Activated B cell treated with CpG ODN at 0.5 μM for 24 hours (primary cell): ENCODE data around the gene HMGXB4. TPM values are rescaled to one million over a fixed set of nuclear protein-coding genes. Genes with fewer than 3 reads are reported as not detected.

Source experiments
- ATAC-seq: fragments of 200-7000 bp; cut with Tn5 transposase; one replicate; pipeline ENCODE4 v1.10.0; 2021; ENCODE audit warnings: low read depth, mild to moderate bottlenecking, moderate library complexity
- CTCF ChIA-PET: fragments of 350-600 bp; sonication (Branson Sonifier 250); formaldehyde crosslinking; loops from one replicate; lab custom pipeline; 2021; ENCODE audit warnings: antibody characterized with exemption; lab: Charles Lee
- POLR2A ChIA-PET: fragments of 350-600 bp; sonication (Branson Sonifier 250); formaldehyde crosslinking; loops from one replicate; lab custom pipeline; 2021; ENCODE audit warnings: antibody characterized with exemption; lab: Charles Lee
- DNase-seq: peaks from one replicate; pipeline ENCODE4 v3.0.0; 2022
- H3K27ac Mint-ChIP-seq: one replicate; pipeline ENCODE4 v1.8.0; 2020; ENCODE audit warnings: mixed read lengths
- H3K27me3 Mint-ChIP-seq: one replicate; pipeline ENCODE4 v1.8.0; 2021; ENCODE audit warnings: mixed read lengths
- H3K36me3 Mint-ChIP-seq: one replicate; pipeline ENCODE4 v1.8.0; 2021; ENCODE audit warnings: low read depth, mixed read lengths
- H3K4me1 Mint-ChIP-seq: one replicate; pipeline ENCODE4 v1.8.0; 2021; ENCODE audit warnings: mixed read lengths
- H3K4me3 Mint-ChIP-seq: one replicate; pipeline ENCODE4 v1.8.0; 2020; ENCODE audit warnings: mild to moderate bottlenecking, mixed read lengths
- H3K9me3 Mint-ChIP-seq: one replicate; pipeline ENCODE4 v1.8.0; 2020; ENCODE audit warnings: mixed read lengths
- intact Hi-C: fragments of 100-400 bp; cut with micrococcal nuclease; formaldehyde crosslinking; loops from one replicate; pipeline ENCODE4 v1.15.1; 2024
- total RNA-seq: library from RNA; stranded (reverse); gene quantifications from 2 replicates; pipeline ENCODE4 v1.2.3, GENCODE V29; 2022
- TF ChIP-seq, protein P1 (sequence below): fragments of 200-600 bp; IDR thresholded peaks from one replicate; pipeline ENCODE4 v1.8.0; 2022; ENCODE audit warnings: antibody characterized with exemption, mild to moderate bottlenecking

Gene HMGXB4
- total RNA-seq, 1 donor from 2014 or later: 24.8 TPM

DNA sequence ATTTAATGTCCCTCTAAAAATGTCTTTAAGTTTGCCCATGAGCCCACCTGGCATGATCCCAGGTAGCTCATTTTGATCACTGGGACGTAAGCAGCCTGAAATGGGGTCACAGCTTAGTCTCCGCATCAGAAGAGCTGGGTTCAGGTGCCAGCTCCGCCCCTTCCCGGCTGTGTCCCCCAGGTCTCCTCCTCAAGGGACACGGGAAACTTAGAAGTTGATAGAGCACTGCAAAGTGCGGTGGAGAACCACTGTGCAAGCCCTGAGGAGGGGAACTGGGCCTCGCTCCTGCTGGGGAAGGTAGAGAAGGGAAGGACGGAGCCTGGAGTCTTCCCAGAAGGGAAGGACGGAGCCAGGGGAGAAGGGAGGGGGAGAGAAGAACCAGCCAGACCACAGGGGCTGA lies 50.1 kb downstream of the HMGXB4 start:
- POLR2A ChIA-PET: interaction anchor here (0.5 to 2.8 kb wide), 2 partner anchors 8 to 45 kb away, joined by 3 to 22 read pairs; partner anchors contain the start of gene TOM1
- intact Hi-C loops: no loop called here
- CTCF ChIA-PET: no interaction called here
- H3K4me3 Mint-ChIP-seq: no peak overlapping the region
- H3K4me1 Mint-ChIP-seq: peaks cover 61% of the 10 kb centered on the region
- TF ChIP-seq, protein P1, sequence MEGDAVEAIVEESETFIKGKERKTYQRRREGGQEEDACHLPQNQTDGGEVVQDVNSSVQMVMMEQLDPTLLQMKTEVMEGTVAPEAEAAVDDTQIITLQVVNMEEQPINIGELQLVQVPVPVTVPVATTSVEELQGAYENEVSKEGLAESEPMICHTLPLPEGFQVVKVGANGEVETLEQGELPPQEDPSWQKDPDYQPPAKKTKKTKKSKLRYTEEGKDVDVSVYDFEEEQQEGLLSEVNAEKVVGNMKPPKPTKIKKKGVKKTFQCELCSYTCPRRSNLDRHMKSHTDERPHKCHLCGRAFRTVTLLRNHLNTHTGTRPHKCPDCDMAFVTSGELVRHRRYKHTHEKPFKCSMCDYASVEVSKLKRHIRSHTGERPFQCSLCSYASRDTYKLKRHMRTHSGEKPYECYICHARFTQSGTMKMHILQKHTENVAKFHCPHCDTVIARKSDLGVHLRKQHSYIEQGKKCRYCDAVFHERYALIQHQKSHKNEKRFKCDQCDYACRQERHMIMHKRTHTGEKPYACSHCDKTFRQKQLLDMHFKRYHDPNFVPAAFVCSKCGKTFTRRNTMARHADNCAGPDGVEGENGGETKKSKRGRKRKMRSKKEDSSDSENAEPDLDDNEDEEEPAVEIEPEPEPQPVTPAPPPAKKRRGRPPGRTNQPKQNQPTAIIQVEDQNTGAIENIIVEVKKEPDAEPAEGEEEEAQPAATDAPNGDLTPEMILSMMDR: no peak
- H3K9me3 Mint-ChIP-seq: no peaks in the 10 kb centered on the region
- H3K36me3 Mint-ChIP-seq: peaks cover 2% of the 10 kb centered on the region
- DNase-seq: no peak
- H3K27me3 Mint-ChIP-seq: no peaks in the 10 kb centered on the region
- ATAC-seq: no peak
- no peak overlapping the region for H3K27ac Mint-ChIP-seq

- DNase-seq (no peak), ATAC-seq (no peak)
- peaks cover 67% of the 10 kb centered on the region for H3K4me1 Mint-ChIP-seq
- ChIA-PET CTCF (no interaction called here), POLR2A (interaction anchor here (0.5 to 2.8 kb wide), 2 partner anchors 8 to 44 kb away, joined by 3 to 22 read pairs; partner anchors contain the start of gene TOM1)
- no peak overlapping the region for H3K4me3 Mint-ChIP-seq
- H3K36me3 Mint-ChIP-seq: peaks cover 5% of the 10 kb centered on the region
- H3K27ac Mint-ChIP-seq: no peak overlapping the region
- H3K9me3 Mint-ChIP-seq: no peaks in the 10 kb centered on the region
- H3K27me3 Mint-ChIP-seq: no peaks in the 10 kb centered on the region
- intact Hi-C loops: loop anchor here (1.0 kb wide), 1 partner anchor 9 kb away; the partner anchor contains the start of gene TOM1
- TF ChIP-seq, protein P1: no peak
Observed at GRCh38 chr22:35307892-35308291, 50.6 kb downstream of the HMGXB4 start.

GRCh38 chr22:35308480-35309021 lies 51.3 kb downstream of the HMGXB4 start:
- Mint-ChIP-seq H3K27me3 (no peaks in the 10 kb centered on the region), H3K9me3 (no peaks in the 10 kb centered on the region), H3K27ac (peak overlapping the region; percentile 81), H3K4me1 (peaks cover 69% of the 10 kb centered on the region), H3K36me3 (peaks cover 5% of the 10 kb centered on the region), H3K4me3 (peak overlapping the region; percentile 64)
- ChIA-PET CTCF (no interaction called here), POLR2A (interaction anchor here (0.6 to 2.8 kb wide), 3 partner anchors 9 to 88 kb away, joined by 3 to 22 read pairs (median 5); partner anchors contain the start of gene TOM1)
- DNase-seq (no peak), ATAC-seq (peak; percentile 22)
- TF ChIP-seq, protein P1: no peak
- intact Hi-C loops: loop anchor here (1.0 kb wide), 1 partner anchor 9 kb away; the partner anchor contains the start of gene TOM1

DNA sequence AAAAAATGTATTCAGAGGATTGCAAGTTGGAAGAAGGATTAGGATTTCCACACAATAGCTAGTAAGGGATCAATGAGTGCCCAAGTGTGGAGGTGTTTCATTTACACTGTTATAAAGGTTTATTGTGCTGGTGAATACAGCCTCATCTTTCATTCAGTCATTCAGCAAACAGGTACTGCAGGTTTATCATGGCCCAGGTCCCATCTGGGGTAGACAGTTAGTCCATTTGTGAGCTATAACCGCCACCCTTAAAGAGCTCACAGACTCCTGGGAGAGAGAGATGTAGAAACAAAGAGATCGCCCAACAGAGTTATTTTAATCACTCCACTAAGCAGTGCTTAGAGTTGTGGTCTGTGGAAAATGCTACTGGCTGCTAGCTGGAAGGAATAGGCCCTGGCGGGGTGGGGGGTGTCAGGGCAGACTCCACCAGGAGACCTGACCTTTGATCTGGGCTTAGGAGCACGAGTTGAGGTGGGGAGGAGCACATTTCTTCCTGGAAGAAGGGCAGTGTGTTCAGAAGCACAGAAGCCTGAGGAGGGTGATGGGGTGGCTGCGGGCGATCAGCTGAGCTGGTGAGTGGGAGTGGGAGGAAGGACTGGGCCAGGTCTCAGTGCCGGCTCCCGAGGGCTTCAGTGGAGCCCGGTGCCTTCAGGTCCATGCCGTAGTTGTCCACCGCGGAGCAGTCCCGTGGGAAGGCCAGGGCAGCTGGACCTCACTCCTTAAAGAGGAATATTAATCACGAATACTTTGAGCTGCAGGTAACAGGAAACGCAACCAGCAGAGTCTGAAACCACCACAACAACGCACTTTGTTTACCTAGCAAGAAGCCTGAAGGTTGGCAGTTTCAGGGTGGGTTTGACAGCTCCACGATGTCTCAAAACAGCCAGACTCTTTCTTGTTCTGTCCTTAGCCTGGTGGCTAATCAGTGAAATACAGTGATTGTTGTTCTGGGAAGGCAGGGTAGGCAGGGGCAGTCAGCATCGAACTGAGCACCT lies 53.6 kb downstream of the HMGXB4 start:
- DNase-seq: no peak
- H3K36me3 Mint-ChIP-seq: peaks cover 5% of the 10 kb centered on the region
- H3K4me3 Mint-ChIP-seq: no peak overlapping the region
- intact Hi-C loops: no loop called here
- ATAC-seq: no peak
- H3K4me1 Mint-ChIP-seq: peaks cover 64% of the 10 kb centered on the region
- H3K9me3 Mint-ChIP-seq: no peaks in the 10 kb centered on the region
- peak overlapping the region; percentile 35 for H3K27ac Mint-ChIP-seq
- no peaks in the 10 kb centered on the region for H3K27me3 Mint-ChIP-seq
- TF ChIP-seq, protein P1: no peak
- POLR2A ChIA-PET: interaction anchor here (1.0 to 1.3 kb wide), 3 partner anchors 11 to 99 kb away, joined by 3 to 5 read pairs (median 4); partner anchors contain the start of gene TOM1
- CTCF ChIA-PET: no interaction called here
